Adrenal gland (tissue), 12 donors: Measurements from ENCODE around the gene PDGFC. TPM values are rescaled to one million over a fixed set of nuclear protein-coding genes. Genes with fewer than 3 reads are reported as not detected.

Experiments used
- DNase-seq, 7 donors: peaks; one replicate each; pipeline ENCODE4 v3.0.0-alpha.2; 2019 to 2020
- H3K27ac ChIP-seq, 5 donors: fragments of 200-600 bp; sonication (generic) in 4 of 5; 1 replicate in 3 of 5; 2 replicates in 2 of 5; pipeline versions ENCODE4 v1.5.1 to v1.8.0; 2016 to 2020; ENCODE audit warnings: mild to moderate bottlenecking in 1 of 5
- H3K27me3 ChIP-seq: fragments of 200-600 bp; 2 replicates; pipeline ENCODE4 v1.8.0; 2021
- H3K36me3 ChIP-seq, 2 donors: fragments of 200-600 bp; replicated peaks in 1 of 2; 1 replicate in 1 of 2; 2 replicates in 1 of 2; pipeline versions ENCODE4 v1.5.1 to v1.8.0; 2018 to 2022
- H3K4me1 ChIP-seq, 2 donors: fragments of 200-600 bp; replicated peaks in 1 of 2; 1 replicate in 1 of 2; 2 replicates in 1 of 2; pipeline versions ENCODE4 v1.5.1 to v1.8.0; 2018 to 2021
- H3K4me3 ChIP-seq, 4 donors: fragments of 200-600 bp; sonication (generic) in 3 of 4; one replicate each; pipeline ENCODE4 v1.5.1; 2016 to 2018
- H3K9me3 ChIP-seq, 3 donors: fragments of 200-600 bp; sonication (generic) in 1 of 3; replicated peaks in 1 of 3; 1 replicate in 2 of 3; 2 replicates in 1 of 3; pipeline versions ENCODE4 v1.5.1 to v1.8.0; 2016 to 2021
- POLR2A ChIP-seq, 2 donors: fragments of 450-650 bp; IDR thresholded peaks; one replicate each; pipeline ENCODE4 v1.6.1; 2017; ENCODE audit warnings: antibody characterized with exemption in 2 of 2, mild to moderate bottlenecking in 2 of 2, moderate library complexity in 1 of 2
- WGBS, 4 donors: extraction: QIAGEN DNeasy Blood & Tissue Kit in 2 of 4; methylation state at CpG; one replicate each; pipeline versions ENCODE4 v1.1.5 to v1.1.7; 2013 to 2017; 5-methylcytosine and 5-hydroxymethylcytosine counted together
- intact Hi-C, 2 donors: fragments of 100-400 bp; cut with DNase I; formaldehyde crosslinking; loops; one replicate each; pipeline versions ENCODE4 v1.14.1 to v1.15.0; 2022 to 2023
- polyA plus RNA-seq, 3 donors: library from polyadenylated mRNA; stranded (reverse); fragments of 200-250 nt in 2 of 3; fragments of 350-450 nt in 1 of 3; fragmentation: Illumina TruSeq in 1 of 3; extraction: RNeasy Lipid Tissue Mini Kit (QIAGEN cat#74804) in 1 of 3; gene quantifications; one replicate each; pipeline ENCODE4 v1.2.3, GENCODE V29; 2013 to 2014
- total RNA-seq, 9 donors: library from RNA; depleted of rRNA in 4 of 9; stranded (reverse); fragments of >200 nt in 4 of 9; fragments of 120-200 nt in 1 of 9; fragmentation: NEBNext Ultra II Directional in 1 of 9; extraction: Animal tissue kit (Norgen Biotek cat#: 25700) in 1 of 9; gene quantifications; one replicate each; pipeline versions ENCODE4 v1.1.0 to v1.2.4, GENCODE V29; 2013 to 2023
- TF ChIP-seq, protein P1 (sequence below), 6 experiments: fragments of 450-650 bp in 4 of 6; fragments of 200-600 bp in 2 of 6; sonication (generic) in 1 of 6; IDR thresholded peaks; 1 replicate in 5 of 6; 2 replicates in 1 of 6; pipeline versions ENCODE4 v1.5.1 to v1.8.0; 2016 to 2021; ENCODE audit warnings: antibody characterized with exemption in 6 of 6, mild to moderate bottlenecking in 2 of 6, moderate library complexity in 1 of 6
- donor health status: healthy with polysubstance abuse.
- donor health status: Bipolar disorder and iron deficiency.
- donor health status: DM: yes; HTN: yes; CAD: no.
- donor health status: DM: no; HTN: no; CAD: no.
- donor health status: DM: no; HTN: no; CAD: no.
- donor health status: DM: yes; HTN: yes; CAD: no.

PDGFC gene
- total and polyA plus RNA-seq, 12 donors: 6.0 to 77.2 (median 45.4) TPM

DNA sequence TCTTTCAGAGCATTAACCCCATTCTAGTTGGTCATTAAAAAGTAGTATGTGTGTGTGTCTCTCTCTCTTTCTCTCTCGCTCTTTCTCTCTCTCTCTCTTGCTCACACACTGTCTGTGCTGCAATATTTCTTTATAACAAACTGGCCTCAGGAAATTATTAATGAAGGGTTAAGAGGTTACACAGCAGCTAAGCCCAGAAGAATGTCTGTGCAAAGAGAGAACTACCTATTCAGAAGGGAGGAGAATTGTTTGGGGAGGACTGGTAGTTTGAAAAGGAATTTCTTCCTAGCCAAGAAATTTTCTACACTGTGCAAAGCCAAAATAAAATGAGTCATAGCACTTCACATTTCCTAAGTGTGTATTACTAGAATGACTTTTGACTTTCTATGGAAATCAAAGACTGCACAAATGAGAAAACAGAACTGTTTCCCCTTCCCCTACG, 22.2 kb downstream of the PDGFC start:
- H3K4me1 ChIP-seq: peaks cover 38 to 48% of the 10 kb centered on the region in 2 donors
- DNase-seq: no peak
- H3K27me3 ChIP-seq: no peaks in the 10 kb centered on the region
- H3K9me3 ChIP-seq: no peaks in the 10 kb centered on the region
- H3K27ac ChIP-seq: peak overlapping the region in 1 of 5 donors; percentile 41
- H3K36me3 ChIP-seq: no peaks in the 10 kb centered on the region
- intact Hi-C loops: no loop called here
- WGBS, 4 donors: 37 to 47% (median 39%) methylated on average over 2 of the region's 2 CpGs
- TF ChIP-seq POLR2A (IDR thresholded peaks at IDR 0.05): no peak
- TF ChIP-seq, protein P1, sequence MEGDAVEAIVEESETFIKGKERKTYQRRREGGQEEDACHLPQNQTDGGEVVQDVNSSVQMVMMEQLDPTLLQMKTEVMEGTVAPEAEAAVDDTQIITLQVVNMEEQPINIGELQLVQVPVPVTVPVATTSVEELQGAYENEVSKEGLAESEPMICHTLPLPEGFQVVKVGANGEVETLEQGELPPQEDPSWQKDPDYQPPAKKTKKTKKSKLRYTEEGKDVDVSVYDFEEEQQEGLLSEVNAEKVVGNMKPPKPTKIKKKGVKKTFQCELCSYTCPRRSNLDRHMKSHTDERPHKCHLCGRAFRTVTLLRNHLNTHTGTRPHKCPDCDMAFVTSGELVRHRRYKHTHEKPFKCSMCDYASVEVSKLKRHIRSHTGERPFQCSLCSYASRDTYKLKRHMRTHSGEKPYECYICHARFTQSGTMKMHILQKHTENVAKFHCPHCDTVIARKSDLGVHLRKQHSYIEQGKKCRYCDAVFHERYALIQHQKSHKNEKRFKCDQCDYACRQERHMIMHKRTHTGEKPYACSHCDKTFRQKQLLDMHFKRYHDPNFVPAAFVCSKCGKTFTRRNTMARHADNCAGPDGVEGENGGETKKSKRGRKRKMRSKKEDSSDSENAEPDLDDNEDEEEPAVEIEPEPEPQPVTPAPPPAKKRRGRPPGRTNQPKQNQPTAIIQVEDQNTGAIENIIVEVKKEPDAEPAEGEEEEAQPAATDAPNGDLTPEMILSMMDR (IDR thresholded peaks at IDR 0.05): no peak
- H3K4me3 ChIP-seq: no peak overlapping the region

DNA sequence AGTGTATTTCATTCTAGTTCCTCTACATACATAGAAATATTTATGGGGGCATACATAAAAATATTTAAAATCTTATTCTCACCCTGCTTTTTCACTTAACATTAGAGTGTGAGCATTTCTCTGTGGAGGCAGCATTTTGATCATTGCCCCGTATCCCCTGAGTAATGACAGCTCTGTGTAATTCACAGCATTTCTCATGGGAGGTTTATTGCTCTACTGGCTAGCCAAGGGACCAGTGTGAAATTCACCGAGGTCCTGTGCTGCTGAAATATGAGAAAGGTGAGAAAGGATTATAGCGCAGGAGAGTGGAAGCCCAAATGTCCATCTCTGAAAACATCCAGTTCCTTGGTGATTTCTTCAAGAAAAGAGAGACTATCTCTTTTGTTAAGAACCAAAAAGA, 22.9 kb downstream of the PDGFC start:
- H3K4me1 ChIP-seq: peaks cover 38 to 55% of the 10 kb centered on the region in 2 donors
- intact Hi-C loops: no loop called here
- H3K4me3 ChIP-seq: no peak overlapping the region
- H3K36me3 ChIP-seq: no peaks in the 10 kb centered on the region
- DNase-seq: no peak
- H3K27ac ChIP-seq: no peak overlapping the region
- no peaks in the 10 kb centered on the region for H3K27me3 ChIP-seq
- WGBS, 4 donors: 72 to 80% (median 78%) methylated on average over 3 of the region's 3 CpGs
- TF ChIP-seq, protein P1 (IDR thresholded peaks at IDR 0.05): no peak
- no peak for TF ChIP-seq POLR2A (IDR thresholded peaks at IDR 0.05)
- H3K9me3 ChIP-seq: no peaks in the 10 kb centered on the region

DNA sequence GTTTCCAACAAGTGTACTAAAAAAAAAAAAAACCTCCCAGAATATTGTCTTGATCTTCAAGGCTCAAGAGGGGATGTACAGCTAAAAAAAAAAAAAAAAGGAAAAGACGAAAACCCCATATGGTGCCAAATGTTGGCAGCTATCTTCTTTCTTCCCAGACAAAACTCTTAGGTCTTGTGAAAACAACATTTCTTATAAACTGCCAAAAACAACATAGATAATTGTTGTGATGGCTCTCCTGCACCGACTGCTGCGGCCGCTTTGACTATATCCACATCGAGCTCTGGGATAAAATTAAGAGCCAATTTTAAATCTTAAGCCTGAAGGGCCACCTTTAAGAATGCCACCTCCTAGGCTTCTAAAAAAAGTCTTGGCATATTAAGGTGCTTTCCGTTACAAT, 23.5 kb downstream of the PDGFC start:
- TF ChIP-seq, protein P1 (IDR thresholded peaks at IDR 0.05): no peak
- no peak for TF ChIP-seq POLR2A (IDR thresholded peaks at IDR 0.05)
- Histone ChIP-seq H3K9me3 (no peaks in the 10 kb centered on the region), H3K4me1 (peaks cover 38 to 52% of the 10 kb centered on the region in 2 donors), H3K4me3 (no peak overlapping the region), H3K27ac (no peak overlapping the region), H3K27me3 (no peaks in the 10 kb centered on the region), H3K36me3 (no peaks in the 10 kb centered on the region)
- intact Hi-C loops: no loop called here
- no peak for DNase-seq
- WGBS, 4 donors: 68 to 75% (median 74%) methylated on average over 6 of the region's 6 CpGs

DNA sequence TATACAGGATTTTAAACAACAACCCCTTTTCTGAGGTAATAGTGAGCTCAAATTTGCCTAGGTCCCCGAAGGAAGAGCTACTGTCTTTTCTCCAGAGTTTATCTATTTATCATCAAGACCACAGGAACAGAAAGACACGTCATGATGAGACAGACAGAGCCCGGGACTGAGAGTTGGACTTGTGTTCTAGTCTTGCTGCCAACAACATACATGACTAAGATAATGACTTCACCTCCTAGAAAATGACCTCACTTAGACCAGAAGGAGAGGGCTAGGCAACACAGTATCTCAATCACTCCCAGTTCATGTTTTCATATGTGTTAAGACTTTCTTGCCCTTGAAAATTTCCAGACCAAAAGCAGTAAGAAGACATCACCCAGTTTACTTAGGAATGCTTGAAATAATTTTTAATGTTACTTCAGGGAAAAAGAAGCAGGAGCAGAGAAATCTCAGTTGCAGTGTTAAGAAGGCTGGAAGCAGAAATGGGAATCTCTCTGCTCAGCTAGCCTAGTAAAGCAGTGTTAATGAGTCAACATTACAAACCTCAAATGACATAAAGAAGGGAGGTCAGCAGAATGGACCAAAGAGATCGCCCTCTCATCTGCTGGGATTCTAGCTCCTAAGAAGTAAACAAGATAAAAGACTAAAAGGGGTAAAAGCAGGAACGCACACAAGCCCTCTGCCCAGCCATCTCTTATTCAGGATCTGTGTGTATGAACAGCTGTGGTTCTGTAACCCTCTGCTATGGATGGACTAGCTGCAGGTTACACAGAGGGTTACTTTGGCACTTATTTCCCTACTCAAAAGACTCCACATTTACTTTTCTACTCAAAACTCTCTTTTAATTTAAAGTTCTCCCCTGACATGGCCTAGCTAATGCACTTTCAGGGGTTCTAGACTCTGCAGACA, 24.8 kb downstream of the PDGFC start:
- intact Hi-C loops: no loop called here
- Histone ChIP-seq H3K9me3 (no peaks in the 10 kb centered on the region), H3K27ac (peak overlapping the region in 3 of 5 donors; percentile 29 to 71 (median 60)), H3K27me3 (no peaks in the 10 kb centered on the region), H3K36me3 (no peaks in the 10 kb centered on the region), H3K4me3 (no peak overlapping the region), H3K4me1 (peaks cover 35 to 58% of the 10 kb centered on the region in 2 donors)
- 47 to 60% (median 52%) methylated on average over 5 of the region's 5 CpGs for WGBS, 4 donors
- TF ChIP-seq, protein P1 (IDR thresholded peaks at IDR 0.05): no peak
- peak; percentile 35 to 69 (median 60) for DNase-seq
